ENCODE data around the gene STK25. TPM values are rescaled to one million over a fixed set of nuclear protein-coding genes. Genes with fewer than 3 reads are reported as not detected.

STK25 gene
- polyA plus RNA-seq, 1 donor from 2014 or later: 580 TPM

DNA sequence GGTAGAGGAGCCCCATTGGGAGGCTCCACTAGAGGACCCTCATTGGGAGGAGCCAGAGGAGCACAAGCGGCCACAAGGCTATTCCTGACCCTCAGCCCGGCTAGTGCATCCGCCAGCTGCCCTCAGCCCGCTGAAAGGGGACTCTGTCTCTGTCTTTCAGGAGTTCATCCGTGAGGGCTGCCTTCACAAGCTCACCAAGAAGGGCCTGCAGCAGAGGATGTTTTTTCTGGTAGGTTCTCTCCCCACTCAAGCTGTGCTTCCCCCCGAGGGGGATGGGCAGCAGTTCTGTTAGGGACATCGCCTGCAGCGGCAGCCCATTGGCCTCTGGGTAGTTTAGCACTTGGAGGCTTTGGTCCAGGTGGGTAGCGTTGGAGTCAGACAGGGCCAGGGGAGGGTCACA, 25.1 kb downstream of the STK25 start:
- Histone ChIP-seq H4K20me1 (ENCODE audit: insufficient read depth) (no peaks in the 10 kb centered on the region), H3K9ac (ENCODE audit: low read length) (no peak overlapping the region), H3K9me3 (ENCODE audit: low read length) (no peaks in the 10 kb centered on the region), H3K9me2 (ENCODE audit: insufficient read depth, low read length) (no peaks in the 10 kb centered on the region), H3K4me2 (ENCODE audit: low read length) (no peak overlapping the region), H3K36me3 (ENCODE audit: insufficient read depth, low read length) (no peaks in the 10 kb centered on the region), H3K79me2 (replicated peaks; ENCODE audit: insufficient read depth, low read length) (no peaks in the 10 kb centered on the region), H3F3A (ENCODE audit: insufficient read depth, low read length, poor library complexity, severe bottlenecking) (no peaks in the 10 kb centered on the region), H3K27ac (ENCODE audit: low read length) (no peak overlapping the region), H3K27me3 (ENCODE audit: insufficient read depth, low read depth, low read length) (no peaks in the 10 kb centered on the region), H2AFZ (ENCODE audit: low read depth, low read length) (no peak overlapping the region), H3K4me3 (ENCODE audit: low read length) (no peak overlapping the region)
- TF ChIP-seq, protein P1, sequence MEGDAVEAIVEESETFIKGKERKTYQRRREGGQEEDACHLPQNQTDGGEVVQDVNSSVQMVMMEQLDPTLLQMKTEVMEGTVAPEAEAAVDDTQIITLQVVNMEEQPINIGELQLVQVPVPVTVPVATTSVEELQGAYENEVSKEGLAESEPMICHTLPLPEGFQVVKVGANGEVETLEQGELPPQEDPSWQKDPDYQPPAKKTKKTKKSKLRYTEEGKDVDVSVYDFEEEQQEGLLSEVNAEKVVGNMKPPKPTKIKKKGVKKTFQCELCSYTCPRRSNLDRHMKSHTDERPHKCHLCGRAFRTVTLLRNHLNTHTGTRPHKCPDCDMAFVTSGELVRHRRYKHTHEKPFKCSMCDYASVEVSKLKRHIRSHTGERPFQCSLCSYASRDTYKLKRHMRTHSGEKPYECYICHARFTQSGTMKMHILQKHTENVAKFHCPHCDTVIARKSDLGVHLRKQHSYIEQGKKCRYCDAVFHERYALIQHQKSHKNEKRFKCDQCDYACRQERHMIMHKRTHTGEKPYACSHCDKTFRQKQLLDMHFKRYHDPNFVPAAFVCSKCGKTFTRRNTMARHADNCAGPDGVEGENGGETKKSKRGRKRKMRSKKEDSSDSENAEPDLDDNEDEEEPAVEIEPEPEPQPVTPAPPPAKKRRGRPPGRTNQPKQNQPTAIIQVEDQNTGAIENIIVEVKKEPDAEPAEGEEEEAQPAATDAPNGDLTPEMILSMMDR (IDR thresholded peaks at IDR 0.05; ENCODE audit: poor library complexity, severe bottlenecking): no peak
- TF ChIP-seq TAF1 (IDR thresholded peaks at IDR 0.05; ENCODE audit: low read depth): no peak
- TF ChIP-seq, protein P2, sequence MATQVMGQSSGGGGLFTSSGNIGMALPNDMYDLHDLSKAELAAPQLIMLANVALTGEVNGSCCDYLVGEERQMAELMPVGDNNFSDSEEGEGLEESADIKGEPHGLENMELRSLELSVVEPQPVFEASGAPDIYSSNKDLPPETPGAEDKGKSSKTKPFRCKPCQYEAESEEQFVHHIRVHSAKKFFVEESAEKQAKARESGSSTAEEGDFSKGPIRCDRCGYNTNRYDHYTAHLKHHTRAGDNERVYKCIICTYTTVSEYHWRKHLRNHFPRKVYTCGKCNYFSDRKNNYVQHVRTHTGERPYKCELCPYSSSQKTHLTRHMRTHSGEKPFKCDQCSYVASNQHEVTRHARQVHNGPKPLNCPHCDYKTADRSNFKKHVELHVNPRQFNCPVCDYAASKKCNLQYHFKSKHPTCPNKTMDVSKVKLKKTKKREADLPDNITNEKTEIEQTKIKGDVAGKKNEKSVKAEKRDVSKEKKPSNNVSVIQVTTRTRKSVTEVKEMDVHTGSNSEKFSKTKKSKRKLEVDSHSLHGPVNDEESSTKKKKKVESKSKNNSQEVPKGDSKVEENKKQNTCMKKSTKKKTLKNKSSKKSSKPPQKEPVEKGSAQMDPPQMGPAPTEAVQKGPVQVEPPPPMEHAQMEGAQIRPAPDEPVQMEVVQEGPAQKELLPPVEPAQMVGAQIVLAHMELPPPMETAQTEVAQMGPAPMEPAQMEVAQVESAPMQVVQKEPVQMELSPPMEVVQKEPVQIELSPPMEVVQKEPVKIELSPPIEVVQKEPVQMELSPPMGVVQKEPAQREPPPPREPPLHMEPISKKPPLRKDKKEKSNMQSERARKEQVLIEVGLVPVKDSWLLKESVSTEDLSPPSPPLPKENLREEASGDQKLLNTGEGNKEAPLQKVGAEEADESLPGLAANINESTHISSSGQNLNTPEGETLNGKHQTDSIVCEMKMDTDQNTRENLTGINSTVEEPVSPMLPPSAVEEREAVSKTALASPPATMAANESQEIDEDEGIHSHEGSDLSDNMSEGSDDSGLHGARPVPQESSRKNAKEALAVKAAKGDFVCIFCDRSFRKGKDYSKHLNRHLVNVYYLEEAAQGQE (IDR thresholded peaks at IDR 0.05; ENCODE audit: borderline replicate concordance): no peak
- TF ChIP-seq EZH2 (IDR thresholded peaks at IDR 0.05; ENCODE audit: borderline replicate concordance, insufficient read depth, low read length, poor library complexity, severe bottlenecking): no peak

DNA sequence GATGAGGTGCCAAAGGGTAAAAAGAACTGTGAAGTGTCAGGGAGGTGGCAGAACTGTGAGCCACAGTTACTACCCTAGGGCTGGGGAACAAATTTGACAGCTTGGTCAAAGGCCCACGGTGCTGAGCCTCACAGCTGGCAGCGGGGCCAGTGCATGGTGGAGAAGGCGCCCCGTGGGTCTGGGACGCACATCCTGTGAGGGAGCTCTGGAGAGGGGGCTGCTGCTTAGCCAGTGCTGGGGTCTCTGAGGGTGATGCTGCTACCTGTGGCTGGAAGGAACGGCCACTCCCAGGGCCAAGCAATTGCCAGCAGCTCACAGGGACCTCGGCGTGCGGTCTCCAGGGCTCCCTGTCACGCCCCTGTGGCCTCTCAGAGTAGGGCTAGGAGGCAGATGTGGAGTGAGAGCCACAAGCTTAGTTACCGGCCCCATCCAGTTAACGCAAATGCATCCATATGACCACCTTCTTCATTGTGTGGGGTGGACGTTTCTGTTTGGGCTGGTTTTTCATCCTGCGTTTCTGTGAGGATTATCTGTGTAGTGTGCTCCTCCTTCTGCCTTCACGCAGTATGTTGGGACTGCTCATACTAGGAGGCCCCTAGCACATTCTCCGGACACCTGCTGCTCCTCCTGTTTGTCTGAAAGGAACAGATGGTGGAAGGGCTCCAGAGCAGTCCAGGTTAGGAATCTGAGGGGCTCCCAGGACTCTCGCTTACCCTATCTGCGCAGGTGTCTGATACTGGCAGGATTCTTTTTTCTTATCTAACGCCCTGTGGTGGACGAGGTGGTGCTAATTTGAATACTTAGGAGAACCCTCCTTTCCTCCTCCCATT, 26.0 kb downstream of the STK25 start:
- H3K4me2 ChIP-seq (ENCODE audit: low read length): no peak overlapping the region
- H4K20me1 ChIP-seq (ENCODE audit: insufficient read depth): no peaks in the 10 kb centered on the region
- no peaks in the 10 kb centered on the region for H3F3A ChIP-seq (ENCODE audit: insufficient read depth, low read length, poor library complexity, severe bottlenecking)
- no peak overlapping the region for H2AFZ ChIP-seq (ENCODE audit: low read depth, low read length)
- no peaks in the 10 kb centered on the region for H3K36me3 ChIP-seq (ENCODE audit: insufficient read depth, low read length)
- H3K27ac ChIP-seq (ENCODE audit: low read length): no peak overlapping the region
- H3K9ac ChIP-seq (ENCODE audit: low read length): no peak overlapping the region
- H3K9me3 ChIP-seq (ENCODE audit: low read length): no peaks in the 10 kb centered on the region
- no peaks in the 10 kb centered on the region for H3K79me2 ChIP-seq (replicated peaks; ENCODE audit: insufficient read depth, low read length)
- H3K27me3 ChIP-seq (ENCODE audit: insufficient read depth, low read depth, low read length): no peaks in the 10 kb centered on the region
- no peak overlapping the region for H3K4me3 ChIP-seq (ENCODE audit: low read length)
- no peak for TF ChIP-seq EZH2 (IDR thresholded peaks at IDR 0.05; ENCODE audit: borderline replicate concordance, insufficient read depth, low read length, poor library complexity, severe bottlenecking)
- TF ChIP-seq EP300 (conservative IDR thresholded peaks at IDR 0.05; ENCODE audit: poor library complexity, severe bottlenecking): no peak
- TF ChIP-seq TAF1 (IDR thresholded peaks at IDR 0.05; ENCODE audit: low read depth): no peak
- TF ChIP-seq, protein P1 (IDR thresholded peaks at IDR 0.05; ENCODE audit: poor library complexity, severe bottlenecking): no peak
- TF ChIP-seq MXI1 (conservative IDR thresholded peaks at IDR 0.05; ENCODE audit: poor library complexity, severe bottlenecking): no peak
- TF ChIP-seq RAD21 (conservative IDR thresholded peaks at IDR 0.05): no peak
- H3K9me2 ChIP-seq (ENCODE audit: insufficient read depth, low read length): no peaks in the 10 kb centered on the region
